H1 (cell line): Measurements from ENCODE around the gene PIK3CA. TPM values are rescaled to one million over a fixed set of nuclear protein-coding genes. Genes with fewer than 3 reads are reported as not detected.

Source experiments
- CTCF ChIA-PET: fragments of 300-600 bp; sonication (Branson Sonifier 250); formaldehyde crosslinking; loops from one replicate; lab custom pipeline; 2021; ENCODE audit not compliant: partially characterized antibody; lab: Charles Lee
- POLR2A ChIA-PET: fragments of 300-600 bp; sonication (Branson Sonifier 250); formaldehyde crosslinking; loops from one replicate; lab custom pipeline; 2021; ENCODE audit warnings: inconsistent platforms; ENCODE audit not compliant: partially characterized antibody; lab: Charles Lee
- DNase-seq, 2 experiments: peaks; one replicate each; pipeline versions ENCODE4 v3.0.0 to v3.0.0-alpha.2; 2010 to 2022; ENCODE audit warnings: low spot score in 2 of 2, low read depth in 1 of 2, mixed read lengths in 1 of 2
- FAIRE-seq: peaks from 2 replicates; lab custom pipeline; 2011; peaks lifted over from hg19 to GRCh38; lab: Jason Lieb, UNC
- H2AFZ ChIP-seq: 2 replicates; pipeline ENCODE4 v1.8.1; 2012; ENCODE audit warnings: low read length, inconsistent platforms
- H2AK5ac ChIP-seq: 2 replicates; pipeline ENCODE4 v1.6.1; 2013; ENCODE audit warnings: low read depth, low read length
- H2BK120ac ChIP-seq: replicated peaks from 2 replicates; pipeline ENCODE3; 2013; ENCODE audit warnings: low read depth, low read length, inconsistent platforms
- H2BK12ac ChIP-seq: 2 replicates; pipeline ENCODE4 v1.6.1; 2013; ENCODE audit warnings: low read depth, low read length
- H2BK15ac ChIP-seq: 2 replicates; pipeline ENCODE4 v1.6.1; 2013; ENCODE audit warnings: low read length
- H2BK20ac ChIP-seq: 2 replicates; pipeline ENCODE4 v1.6.1; 2013; ENCODE audit warnings: low read length
- H2BK5ac ChIP-seq: 2 replicates; pipeline ENCODE4 v1.6.1; 2013; ENCODE audit warnings: low read depth, low read length
- H3K14ac ChIP-seq: 2 replicates; pipeline ENCODE4 v1.6.1; 2013; ENCODE audit warnings: inconsistent platforms; ENCODE audit not compliant: insufficient read length
- H3K18ac ChIP-seq: 2 replicates; pipeline ENCODE4 v1.6.1; 2013; ENCODE audit warnings: low read length; ENCODE audit errors: extremely low read depth
- H3K23ac ChIP-seq: 2 replicates; pipeline ENCODE4 v1.6.1; 2013; ENCODE audit warnings: inconsistent platforms; ENCODE audit not compliant: insufficient read length
- H3K23me2 ChIP-seq: 2 replicates; pipeline ENCODE4 v1.6.1; 2013; ENCODE audit warnings: low read depth, low read length
- H3K27ac ChIP-seq: 2 replicates; pipeline ENCODE4 v1.6.1; 2011; ENCODE audit warnings: low read depth, low read length, inconsistent platforms
- H3K27me3 ChIP-seq, 4 experiments: replicated peaks in 1 of 4; 1 replicate in 1 of 4; 2 replicates in 3 of 4; pipeline versions ENCODE4 v1.6.1 to v1.8.1; 2011 to 2013; ENCODE audit warnings: low read length in 3 of 4, mild to moderate bottlenecking in 3 of 4, inconsistent platforms in 2 of 4, mixed read lengths in 2 of 4, moderate library complexity in 1 of 4; ENCODE audit not compliant: control insufficient read depth in 3 of 4, insufficient read depth in 3 of 4; ENCODE audit errors: extremely low read depth in 1 of 4
- H3K36me3 ChIP-seq, 4 experiments: 2 replicates each; pipeline versions ENCODE4 v1.6.1 to v1.8.1; 2011 to 2013; ENCODE audit warnings: mild to moderate bottlenecking in 4 of 4, low read length in 3 of 4, moderate library complexity in 2 of 4, control low read depth in 1 of 4, inconsistent platforms in 1 of 4; ENCODE audit not compliant: insufficient read depth in 4 of 4, control insufficient read depth in 2 of 4
- H3K4ac ChIP-seq: replicated peaks from 2 replicates; pipeline ENCODE3; 2013; ENCODE audit warnings: low read length, low read depth, mixed read lengths, inconsistent platforms; ENCODE audit not compliant: insufficient read length
- H3K4me1 ChIP-seq, 4 experiments: replicated peaks in 1 of 4; 1 replicate in 1 of 4; 2 replicates in 3 of 4; pipeline versions ENCODE4 v1.6.1 to v1.8.1; 2011 to 2013; ENCODE audit warnings: low read length in 3 of 4, inconsistent platforms in 2 of 4, mixed read lengths in 1 of 4; ENCODE audit not compliant: insufficient read depth in 4 of 4, control insufficient read depth in 3 of 4
- H3K4me2 ChIP-seq, 2 experiments: 2 replicates each; pipeline versions ENCODE4 v1.6.1 to v1.8.1; 2011 to 2013; ENCODE audit warnings: low read depth in 2 of 2, low read length in 2 of 2, control low read depth in 1 of 2, inconsistent platforms in 1 of 2, mild to moderate bottlenecking in 1 of 2; ENCODE audit not compliant: insufficient read depth in 1 of 2
- H3K4me3 ChIP-seq, 4 experiments: fragments of 200-600, 300-600 bp in 1 of 4; sonication (generic), shearing (Covaris generic), sonication (Bioruptor Twin) in 1 of 4; 2 replicates each; pipeline versions ENCODE4 v1.5.1 to v1.8.1; 2011 to 2016; ENCODE audit warnings: low read length in 4 of 4, low read depth in 3 of 4, control low read depth in 2 of 4, inconsistent platforms in 2 of 4, mild to moderate bottlenecking in 2 of 4, mixed read lengths in 1 of 4, moderate library complexity in 1 of 4; ENCODE audit not compliant: insufficient read depth in 2 of 4; ENCODE audit errors: extremely low read depth in 1 of 4
- H3K56ac ChIP-seq: replicated peaks from 2 replicates; pipeline ENCODE3; 2013; ENCODE audit warnings: low read depth, mild to moderate bottlenecking, mixed read lengths, low read length, inconsistent platforms; ENCODE audit not compliant: insufficient read length
- H3K79me1 ChIP-seq: 2 replicates; pipeline ENCODE4 v1.6.1; 2013; ENCODE audit warnings: low read depth, low read length, control low read depth
- H3K79me2 ChIP-seq, 2 experiments: 2 replicates each; pipeline versions ENCODE4 v1.6.1 to v1.8.1; 2012 to 2013; ENCODE audit warnings: low read length in 2 of 2, mild to moderate bottlenecking in 2 of 2, inconsistent platforms in 1 of 2; ENCODE audit not compliant: insufficient read depth in 2 of 2, control insufficient read depth in 1 of 2
- H3K9ac ChIP-seq, 4 experiments: replicated peaks in 1 of 4; 1 replicate in 1 of 4; 2 replicates in 3 of 4; pipeline versions ENCODE4 v1.6.1 to v1.8.1; 2011 to 2013; ENCODE audit warnings: low read depth in 3 of 4, low read length in 3 of 4, control low read depth in 2 of 4, mild to moderate bottlenecking in 2 of 4, moderate library complexity in 2 of 4, inconsistent platforms in 1 of 4; ENCODE audit errors: extremely low read depth in 1 of 4
- H3K9me3 ChIP-seq, 2 experiments: 2 replicates each; pipeline versions ENCODE4 v1.6.1 to v1.8.1; 2012 to 2013; ENCODE audit warnings: mild to moderate bottlenecking in 2 of 2, moderate library complexity in 2 of 2, control low read depth in 1 of 2, inconsistent platforms in 1 of 2, low read depth in 1 of 2, low read length in 1 of 2, mixed read lengths in 1 of 2; ENCODE audit not compliant: insufficient read depth in 2 of 2
- H4K20me1 ChIP-seq, 2 experiments: replicated peaks in 1 of 2; 2 replicates each; pipeline versions ENCODE3 to v1.8.1; 2011 to 2013; ENCODE audit warnings: inconsistent platforms in 2 of 2, low read length in 2 of 2, mild to moderate bottlenecking in 1 of 2; ENCODE audit not compliant: insufficient read depth in 2 of 2, control insufficient read depth in 1 of 2
- H4K5ac ChIP-seq: 2 replicates; pipeline ENCODE4 v1.6.1; 2013; ENCODE audit warnings: low read length, low read depth, mixed read lengths, inconsistent platforms; ENCODE audit not compliant: insufficient read length
- H4K8ac ChIP-seq: 2 replicates; pipeline ENCODE4 v1.8.0; 2013; ENCODE audit warnings: mild to moderate bottlenecking, moderate library complexity, low read length, inconsistent platforms; ENCODE audit not compliant: insufficient read depth; ENCODE audit errors: extremely low read depth
- H4K91ac ChIP-seq: replicated peaks from 2 replicates; pipeline ENCODE3; 2013; ENCODE audit warnings: low read length, mixed read lengths, inconsistent platforms; ENCODE audit not compliant: insufficient read length
- ATF2 ChIP-seq: IDR thresholded peaks from 2 replicates; pipeline ENCODE4 v1.6.1; 2012; ENCODE audit warnings: low read length, inconsistent platforms
- BCL11A ChIP-seq, 2 experiments: IDR thresholded peaks; one replicate each; pipeline ENCODE4 v1.6.1; 2011; ENCODE audit warnings: low read depth in 2 of 2, low read length in 2 of 2, mild to moderate bottlenecking in 2 of 2
- CREB1 ChIP-seq: IDR thresholded peaks from 2 replicates; pipeline ENCODE4 v1.6.1; 2012; ENCODE audit warnings: inconsistent platforms
- EP300 ChIP-seq, 2 experiments: IDR thresholded peaks; 1 replicate in 1 of 2; 2 replicates in 1 of 2; pipeline ENCODE4 v1.6.1; 2011 to 2012; ENCODE audit warnings: low read depth in 2 of 2, low read length in 2 of 2, mild to moderate bottlenecking in 2 of 2, borderline replicate concordance in 1 of 2, inconsistent platforms in 1 of 2, moderate library complexity in 1 of 2
- GABPA ChIP-seq: IDR thresholded peaks from 2 replicates; pipeline ENCODE4 v1.6.1; 2011; ENCODE audit warnings: mild to moderate bottlenecking, low read length, moderate library complexity, borderline replicate concordance; ENCODE audit not compliant: insufficient read depth
- HDAC6 ChIP-seq: IDR thresholded peaks from one replicate; pipeline ENCODE4 v1.7.1; 2012; ENCODE audit warnings: low read depth, mild to moderate bottlenecking, inconsistent platforms, low read length, moderate library complexity
- KDM1A ChIP-seq: fragments of 200-600, 300-600 bp; sonication (generic); IDR thresholded peaks from 2 replicates; pipeline ENCODE4 v1.7.1; 2016; ENCODE audit warnings: mild to moderate bottlenecking, low read length, borderline replicate concordance
- MAFK ChIP-seq: IDR thresholded peaks from 2 replicates; pipeline ENCODE4 v1.6.1; 2012; ENCODE audit warnings: low read depth, mild to moderate bottlenecking, improper control_type of control experiment, low read length
- MAX ChIP-seq: IDR thresholded peaks from 2 replicates; pipeline ENCODE4 v1.6.1; 2012; ENCODE audit warnings: inconsistent platforms
- SIN3A ChIP-seq, 2 experiments: IDR thresholded peaks in 1 of 2; conservative IDR thresholded peaks in 1 of 2; 2 replicates each; pipeline ENCODE4 v1.6.1; 2011 to 2012; ENCODE audit warnings: low read length in 2 of 2, improper control_type of control experiment in 1 of 2, low read depth in 1 of 2, mild to moderate bottlenecking in 1 of 2
- SRF ChIP-seq: IDR thresholded peaks from 2 replicates; pipeline ENCODE4 v1.6.1; 2011; ENCODE audit warnings: mild to moderate bottlenecking, low read depth, low read length, moderate library complexity
- YY1 ChIP-seq: IDR thresholded peaks from 2 replicates; pipeline ENCODE4 v1.6.1; 2011; ENCODE audit warnings: low read depth, mild to moderate bottlenecking, low read length
- WGBS, 2 experiments: shearing (Covaris generic) in 1 of 2; methylation state at CpG; one replicate each; pipeline versions ENCODE4 v1.1.6 to v1.1.7; 2013 to 2015; ENCODE audit warnings: low lambda C conversion rate in 2 of 2, mixed read lengths in 2 of 2, inconsistent platforms in 1 of 2, low coverage in 1 of 2, missing lambda C conversion rate in 1 of 2; ENCODE audit not compliant: insufficient replicate concordance in 2 of 2, insufficient coverage in 1 of 2, insufficient read length in 1 of 2; ENCODE audit errors: extremely low coverage in 1 of 2, missing lambda C conversion rate in 1 of 2; 5-methylcytosine and 5-hydroxymethylcytosine counted together
- polyA plus RNA-seq, 7 experiments: library from polyadenylated mRNA; depleted of rRNA in 3 of 7; stranded (reverse) in 5 of 7; unstranded in 2 of 7; fragments of >200 nt in 5 of 7; fragments of 200-250 nt in 2 of 7; gene quantifications; 1 replicate in 5 of 7; 2 replicates in 1 of 7; 4 replicates in 1 of 7; pipeline versions ENCODE4 v1.2.1 to v1.2.3, GENCODE V29; 2011 to 2013; ENCODE audit warnings: missing spikeins in 2 of 7, mixed read lengths in 2 of 7
- total RNA-seq: library from RNA; stranded (reverse); fragmentation: NEBNext Ultra II Directional; extraction: Animal tissue kit (Norgen Biotek cat#: 25700); gene quantifications from 2 replicates; pipeline ENCODE4 v1.2.1, GENCODE V29; 2021

PIK3CA gene
- total and polyA plus RNA-seq, 2 of the 8 experiments (the other 6 are each of a cell fraction or from before 2014, with no cell fraction given): 1.6 to 11.3 TPM

- Histone ChIP-seq H3K27me3 (no peaks in the 10 kb centered on the region), H3K36me3 (no peaks in the 10 kb centered on the region), H4K8ac (no peak overlapping the region), H3K4me2 (no peak overlapping the region), H3K23me2 (no peaks in the 10 kb centered on the region), H2BK15ac (no peak overlapping the region), H3K9me3 (no peaks in the 10 kb centered on the region), H3K4ac (no peak overlapping the region), H2AFZ (no peak overlapping the region), H3K23ac (no peak overlapping the region), H2BK20ac (no peak overlapping the region), H2BK12ac (no peak overlapping the region), H3K14ac (no peak overlapping the region), H3K4me1 (peaks cover 0 to 7% (median 0%) of the 10 kb centered on the region in 4 experiments; a peak in 1 of 7 replicates), H3K9ac (no peak overlapping the region), H4K5ac (no peak overlapping the region), H3K56ac (no peak overlapping the region), H2BK120ac (no peak overlapping the region), H3K18ac (no peak overlapping the region), H3K4me3 (no peak overlapping the region), H3K79me1 (no peaks in the 10 kb centered on the region; the same call in 1 of the 2 replicates), H3K79me2 (peaks cover 0 to 68% of the 10 kb centered on the region in 2 experiments; a peak in 3 of 4 replicates), H2AK5ac (no peak overlapping the region), H4K91ac (no peak overlapping the region), H3K27ac (no peak overlapping the region), H2BK5ac (no peak overlapping the region), H4K20me1 (no peaks in the 10 kb centered on the region)
- FAIRE-seq (no peak), DNase-seq (no peak)
- ChIA-PET CTCF (interaction anchor here (1.5 kb wide), 1 partner anchor 136 kb away, joined by 3 read pairs; no protein-coding TSS in a partner anchor), POLR2A (no interaction called here)
- 86% methylated on average over 2 of the region's 2 CpGs; no CpG with 5 or more reads in 1 of the 2 experiments for WGBS, 2 experiments
- no peak for TF ChIP-seq EP300 (IDR thresholded peaks at IDR 0.05; ENCODE audit: borderline replicate concordance in 1 of 2, low read depth in 2 of 2, low read length in 2 of 2)
- TF ChIP-seq MAFK: no peak
- TF ChIP-seq YY1: no peak
- TF ChIP-seq HDAC6: no peak
- TF ChIP-seq GABPA: no peak
- no peak for TF ChIP-seq MAX
- no peak for TF ChIP-seq KDM1A
- no peak for TF ChIP-seq SRF
- TF ChIP-seq CREB1: no peak
- TF ChIP-seq BCL11A (IDR thresholded peaks at IDR 0.05; ENCODE audit: low read depth in 2 of 2, low read length in 2 of 2): no peak
- TF ChIP-seq ATF2: no peak
- TF ChIP-seq SIN3A (conservative IDR thresholded peaks at IDR 0.05 in 1 of 2, IDR thresholded peaks at IDR 0.05 in 1 of 2; ENCODE audit: low read depth in 1 of 2, low read length in 2 of 2): no peak
Observed at GRCh38 chr3:179179256-179179655, 31.1 kb downstream of the PIK3CA start.
